Cortex of kidney (tissue), 1 donor: ENCODE results near the gene ITPK1.
"Not testable (repeated sequence)": the region's sequence is repeated elsewhere in the genome, so short reads cannot be mapped to it uniquely, and the experiment has no call there.

Experiments
- DNase-seq: peaks from one replicate; lab custom pipeline; 2025; lab: John Stamatoyannopoulos, UW

Gene ITPK1

DNA sequence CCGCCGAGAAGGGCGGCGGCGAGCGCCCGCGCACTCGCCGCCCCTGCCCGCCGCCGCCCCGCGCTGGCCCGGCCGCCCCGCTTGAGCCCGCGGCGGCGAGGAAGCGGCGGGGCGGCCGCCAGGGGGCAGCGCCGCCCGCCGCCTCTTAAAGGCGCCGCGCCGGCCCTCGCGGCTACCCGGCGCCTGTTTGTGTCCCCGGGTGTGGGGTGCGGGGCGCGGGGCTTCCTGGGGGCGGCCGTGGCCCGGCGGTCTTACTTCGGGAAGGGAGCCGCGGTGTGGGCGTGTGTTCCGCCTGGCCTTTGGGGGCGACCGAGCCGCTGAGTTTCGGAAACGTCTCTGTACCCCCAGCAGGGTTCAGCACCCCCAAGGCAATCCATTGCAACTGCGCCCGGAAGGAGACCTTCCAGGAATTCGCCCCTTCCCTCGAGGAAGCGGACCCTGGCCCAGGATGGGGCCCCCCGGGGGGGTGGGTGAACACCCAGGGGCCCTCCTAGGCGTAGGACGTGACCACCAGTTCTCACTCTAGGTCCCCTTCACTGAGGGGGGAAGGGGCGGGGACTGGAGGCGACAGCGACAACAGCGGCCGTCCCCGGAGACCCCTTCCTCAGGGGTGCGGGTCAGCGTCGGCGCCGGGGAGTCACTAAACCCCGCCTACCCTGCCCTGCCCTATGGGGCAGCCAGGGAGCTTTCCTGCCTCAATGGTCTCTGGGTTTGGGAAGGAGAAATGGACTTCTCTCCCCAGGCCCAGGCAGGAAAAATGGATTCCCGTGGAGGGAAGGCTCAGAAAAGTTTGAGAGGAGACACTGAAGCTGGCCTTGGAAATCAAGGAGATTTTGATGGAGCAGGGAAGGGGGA, at the start of gene ITPK1:
Gene ITPK1, minus strand, starts transcription at position 105 of the 855 bp plus-strand sequence. CDS start 762 bp downstream, outside the sequence.
- no peak for DNase-seq

DNA sequence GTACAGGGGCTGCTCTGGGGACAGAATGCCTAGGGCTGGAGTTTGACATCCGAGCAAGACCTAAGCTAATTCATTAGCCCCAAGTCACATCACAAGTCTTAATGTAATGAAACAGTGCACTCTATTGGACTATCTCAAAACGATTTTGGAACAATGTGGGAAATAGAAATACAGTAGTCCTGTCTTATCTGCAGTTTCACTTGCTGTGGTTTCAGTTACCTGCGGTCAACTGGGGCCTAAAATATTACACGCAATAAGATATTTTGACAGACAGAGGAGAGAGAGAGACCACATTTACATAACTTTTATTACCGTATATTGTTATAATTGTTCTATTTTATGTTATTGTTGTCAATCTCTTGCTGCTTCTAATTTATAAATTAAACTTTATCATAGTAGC, 47.8 kb upstream of the ITPK1 start:
- no peak for DNase-seq

DNA sequence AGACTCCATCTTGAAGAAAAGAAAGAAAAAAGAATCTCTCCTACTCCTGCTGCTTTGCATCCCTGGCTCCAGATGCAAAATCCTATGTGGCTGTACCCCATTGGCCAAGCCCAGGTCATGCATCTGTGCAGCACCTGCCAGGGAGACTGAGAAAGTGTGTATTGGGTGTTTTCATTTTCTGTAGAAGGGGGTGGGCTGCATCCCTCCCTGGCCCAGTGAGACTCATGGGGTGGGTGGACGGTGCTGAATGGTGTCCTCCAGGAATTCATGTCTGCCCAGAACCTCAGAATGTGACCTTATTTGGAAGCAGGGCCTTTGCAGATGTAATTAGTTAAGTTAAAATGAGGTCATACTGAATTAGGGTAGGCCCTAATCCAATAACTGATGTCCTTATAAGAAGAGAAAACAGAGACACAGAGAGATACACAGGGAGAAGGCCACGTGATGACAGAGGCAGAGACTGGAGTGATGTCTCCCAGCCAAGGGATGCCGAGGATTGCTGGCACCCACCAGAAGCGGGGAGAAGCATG, 45.8 kb upstream of the ITPK1 start:
- no peak for DNase-seq

DNA sequence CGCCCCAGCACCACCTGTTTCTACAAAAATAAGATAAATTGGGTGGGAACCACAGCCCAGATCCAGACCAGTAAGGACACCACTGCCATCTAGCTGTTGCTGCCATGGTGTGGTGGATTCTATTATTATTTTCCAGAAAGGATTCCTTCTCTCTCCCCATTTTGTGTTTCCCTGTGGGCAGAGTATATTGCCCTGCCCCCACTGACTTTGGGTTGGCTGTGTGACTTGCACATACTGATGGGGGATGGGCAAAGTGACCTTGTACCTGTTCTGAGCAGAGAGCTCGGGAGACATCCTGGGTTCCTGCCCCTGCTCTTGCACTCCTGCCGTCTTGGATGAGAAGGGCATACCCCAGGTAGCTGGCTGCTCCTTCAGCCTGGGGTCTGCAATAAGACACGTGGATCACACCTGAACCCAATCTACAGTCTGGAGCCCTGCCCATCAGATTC, 44.7 kb upstream of the ITPK1 start:
- DNase-seq, result no peak

DNA sequence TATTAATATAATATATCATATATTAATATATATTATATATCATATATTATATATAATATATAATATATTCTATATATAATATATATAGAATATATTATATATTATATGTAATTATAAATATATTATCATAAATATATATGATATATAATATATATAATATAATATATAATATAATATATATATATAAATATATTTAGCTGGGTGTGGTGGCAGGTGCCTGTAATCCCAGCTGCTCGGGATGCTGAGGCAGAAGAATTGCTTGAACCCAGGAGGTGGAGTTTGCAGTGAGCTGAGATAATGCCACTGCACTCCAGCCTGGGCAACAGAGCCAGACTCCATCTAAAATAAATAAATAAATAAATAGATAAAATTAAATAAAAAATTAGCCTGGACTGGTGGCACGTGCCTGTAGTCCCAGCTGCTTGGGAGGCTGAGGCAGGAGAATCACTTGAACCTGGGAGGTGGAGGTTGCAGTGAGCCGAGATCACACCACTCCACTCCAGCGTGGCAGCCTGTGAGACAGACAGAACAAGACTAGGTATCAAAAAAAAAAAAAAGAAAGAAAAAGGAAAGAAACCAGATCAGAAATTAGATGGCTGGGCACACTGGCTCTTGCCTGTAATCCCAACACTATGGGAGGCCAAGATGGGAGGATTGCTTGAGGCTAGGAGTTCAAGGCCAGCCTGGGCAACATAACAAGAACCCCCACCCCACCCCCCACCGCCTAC, 44.1 kb upstream of the ITPK1 start:
- DNase-seq, result not testable (repeated sequence)

DNA sequence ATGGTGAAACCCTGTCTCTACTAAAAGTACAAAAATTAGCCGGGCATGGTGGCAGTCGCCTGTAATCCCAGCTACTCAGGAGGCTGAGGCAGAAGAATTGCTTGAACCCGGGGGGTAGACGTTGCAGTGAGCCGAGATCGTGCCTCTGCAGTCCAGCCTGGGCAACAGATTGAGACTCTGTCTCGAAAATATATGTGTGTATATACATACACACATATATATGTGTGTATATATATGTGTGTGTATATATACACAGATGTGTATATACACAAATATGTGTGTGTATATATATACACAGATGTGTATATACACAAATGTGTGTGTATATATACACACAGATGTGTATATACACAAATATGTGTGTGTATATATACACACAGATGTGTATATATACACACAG, 42.6 kb upstream of the ITPK1 start:
- not testable (repeated sequence) for DNase-seq

DNA sequence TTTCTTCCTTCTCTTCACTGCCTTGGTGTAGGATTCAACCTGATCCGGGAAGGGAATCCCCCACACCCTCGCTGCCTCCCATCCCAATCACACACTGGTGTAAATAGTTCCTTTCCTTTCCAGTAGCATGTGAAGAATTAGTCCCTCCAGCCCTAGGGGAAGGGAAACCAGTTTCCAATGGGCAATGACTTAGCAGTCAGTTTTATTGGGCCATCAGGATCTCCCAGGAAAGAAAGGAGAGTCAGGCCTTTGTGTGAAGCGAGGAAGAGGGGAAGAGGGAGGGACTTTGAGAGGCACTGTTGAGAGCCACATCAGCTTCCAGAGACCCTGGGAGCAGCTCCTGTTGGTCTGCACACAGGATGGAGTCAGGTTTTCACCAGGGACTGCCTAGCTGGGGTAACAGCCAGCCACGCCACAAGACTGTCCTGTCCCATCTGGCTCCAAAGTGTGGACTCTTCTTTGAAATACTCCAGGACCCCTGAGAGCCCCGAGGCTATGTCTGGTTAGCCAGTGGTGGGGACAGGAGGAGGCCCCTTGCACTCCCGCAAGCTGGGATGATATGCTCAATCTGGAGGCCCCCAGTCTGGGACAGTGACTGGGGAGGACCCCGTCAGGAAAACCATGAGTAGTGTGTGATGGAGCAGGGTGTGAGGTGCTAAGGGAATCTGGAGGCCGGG, 41.1 kb upstream of the ITPK1 start:
- no peak for DNase-seq

DNA sequence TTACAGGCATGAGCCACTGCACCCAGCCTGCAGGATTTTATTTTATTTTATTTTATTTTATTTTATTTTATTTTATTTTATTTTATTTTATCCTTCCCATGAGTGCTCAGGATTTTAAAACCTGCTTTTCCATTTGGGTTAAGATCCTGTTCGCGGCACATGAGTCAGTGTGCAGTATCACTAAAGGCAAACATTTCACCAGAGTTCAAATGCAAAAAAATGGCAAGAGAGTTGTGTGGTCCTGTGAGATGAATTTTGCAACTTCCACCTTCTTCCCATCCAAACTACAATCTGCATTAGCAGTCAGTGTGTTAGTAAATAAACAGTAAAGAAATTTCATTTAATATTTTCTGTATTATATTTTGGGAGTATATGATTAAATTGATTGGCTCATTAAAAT, 39.9 kb upstream of the ITPK1 start:
- DNase-seq, result no peak

DNA sequence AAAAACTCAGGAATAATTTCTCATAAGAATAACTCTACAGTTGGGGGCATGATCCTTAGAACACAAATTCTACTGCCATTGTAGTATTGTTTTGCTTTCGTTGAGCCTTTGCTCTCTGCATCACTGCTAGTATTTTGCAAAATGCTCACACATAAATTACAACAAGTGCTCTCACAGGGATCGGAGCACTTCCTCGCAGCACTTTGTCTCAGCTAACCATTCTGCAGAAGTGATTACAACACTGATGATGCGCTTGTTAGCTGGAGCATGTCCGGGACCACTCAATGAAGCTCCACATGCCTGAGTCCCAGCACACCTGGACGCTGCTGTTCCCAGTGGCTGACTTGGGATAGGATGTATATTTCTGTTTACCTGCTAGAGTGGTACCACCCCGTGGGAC, 37.4 kb upstream of the ITPK1 start:
- no peak for DNase-seq

DNA sequence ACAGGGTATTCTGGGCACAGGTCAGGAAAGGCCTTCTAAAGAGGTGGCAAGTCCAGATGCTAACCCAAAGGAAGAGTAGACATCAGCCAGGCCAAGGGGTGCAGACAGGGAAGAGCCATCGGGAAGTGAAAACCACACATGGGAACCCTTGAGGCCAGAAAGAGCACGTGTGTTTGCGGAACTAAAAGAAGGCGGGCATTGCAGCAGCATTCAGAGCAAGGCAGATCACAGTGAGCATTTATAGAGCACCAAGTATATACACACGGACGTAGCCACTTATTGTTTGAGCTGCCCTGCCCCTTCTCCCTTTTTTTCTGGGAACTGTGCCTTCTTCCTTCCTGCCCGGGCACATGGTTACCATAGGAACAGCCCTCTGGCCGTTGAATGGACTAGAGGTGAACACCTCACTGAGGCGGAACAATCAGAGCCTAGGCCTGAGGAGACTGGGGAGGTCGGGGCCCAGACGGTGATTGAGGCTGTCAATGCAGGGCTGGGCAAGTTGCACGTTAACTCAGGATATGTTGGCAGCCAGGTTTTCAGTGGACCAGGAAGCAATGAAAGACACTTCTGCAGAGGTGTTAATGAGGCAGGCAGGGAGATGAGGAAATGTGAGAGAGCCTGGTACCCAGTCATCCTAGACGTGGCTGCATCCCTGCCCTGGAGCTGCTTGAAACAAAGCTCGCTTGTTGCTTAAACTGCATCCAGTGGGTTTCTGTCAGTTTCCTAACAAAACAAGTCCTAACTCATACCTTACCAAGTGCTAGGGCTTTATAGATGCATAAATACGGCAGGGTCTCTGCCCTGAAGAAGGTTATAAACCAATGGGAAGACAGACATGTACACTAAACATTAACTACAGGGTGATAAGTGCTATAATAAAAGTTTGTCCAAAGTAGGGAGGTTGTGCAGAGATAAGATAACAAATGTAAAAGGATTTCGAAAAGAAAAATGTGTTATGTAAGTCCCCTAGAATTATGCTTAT, 34.8 kb upstream of the ITPK1 start:
- no peak for DNase-seq

DNA sequence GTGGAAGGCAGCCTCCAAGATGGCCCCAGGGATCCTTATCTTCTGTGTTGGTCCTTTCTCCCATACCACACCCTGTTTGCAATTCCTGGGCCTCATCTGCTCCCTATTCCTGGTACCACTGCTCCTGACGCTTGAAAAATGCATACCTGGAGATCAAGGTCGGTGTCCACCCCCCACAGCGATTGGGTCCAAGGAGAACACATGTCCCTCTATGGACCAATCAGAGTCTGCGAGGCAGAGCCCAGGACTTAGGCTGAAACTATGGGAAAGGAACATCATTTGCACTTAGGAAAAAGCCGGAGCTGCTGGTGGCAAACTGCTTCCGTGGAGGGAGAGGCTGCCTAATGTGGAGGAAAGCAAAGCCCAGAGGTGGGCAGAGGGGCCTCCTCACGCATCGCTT, 33.3 kb upstream of the ITPK1 start:
- no peak for DNase-seq

DNA sequence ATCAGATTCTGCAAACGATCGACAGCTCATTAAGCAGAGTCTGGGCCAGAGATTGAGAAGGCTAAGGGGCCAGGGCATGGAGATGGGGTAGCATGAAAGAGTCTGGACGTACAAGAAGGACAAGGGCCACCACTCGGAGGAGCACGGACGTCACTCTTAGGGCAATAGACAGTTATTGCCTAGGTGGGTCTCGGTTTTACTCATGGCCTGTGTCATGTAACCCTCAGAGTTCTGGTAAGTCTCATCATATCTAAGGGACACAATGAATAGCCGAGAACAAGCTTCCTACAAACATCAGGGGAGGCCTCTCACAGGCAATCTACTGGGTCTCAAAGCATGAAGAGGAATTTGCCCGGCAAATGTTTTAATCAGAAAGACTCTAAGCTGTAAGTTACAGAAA, 30.4 kb upstream of the ITPK1 start:
- no peak for DNase-seq

DNA sequence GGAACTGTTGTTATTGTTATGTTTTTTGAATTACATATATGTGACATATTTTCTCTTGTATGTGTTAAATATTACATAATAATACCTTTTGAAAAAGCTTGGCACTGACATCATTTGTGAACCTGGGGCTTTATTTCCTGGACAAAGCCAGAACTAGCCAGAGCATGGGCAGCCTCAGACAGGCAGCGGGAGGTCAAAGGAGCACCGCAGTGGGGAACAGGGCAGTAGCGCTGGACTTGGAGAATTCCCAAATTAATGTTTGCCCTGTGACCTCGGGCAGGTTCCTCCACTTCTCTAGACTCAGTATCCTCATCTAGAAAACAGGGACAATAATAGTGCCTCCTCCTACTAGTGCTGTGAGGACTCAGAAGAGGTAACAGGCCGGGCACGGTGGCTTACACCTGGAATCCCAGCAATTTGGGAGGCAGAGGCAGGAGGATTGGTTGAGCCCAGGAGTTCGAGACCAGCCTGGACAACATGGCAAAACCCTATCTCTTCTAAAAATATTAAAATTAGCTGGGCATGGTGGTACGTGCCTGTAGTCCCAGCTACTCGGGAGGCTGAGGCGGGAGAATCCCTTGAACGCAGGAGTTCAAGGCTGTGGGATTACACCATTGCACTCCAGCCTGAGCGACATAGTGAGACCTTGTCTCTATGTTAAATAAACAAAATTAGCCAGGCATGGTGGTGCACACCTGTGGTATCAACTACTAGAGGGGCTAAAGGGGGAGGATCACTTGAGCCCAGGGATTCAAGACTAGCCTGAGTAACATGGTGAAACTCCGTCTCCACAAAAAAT, 27.3 kb upstream of the ITPK1 start:
- no peak for DNase-seq

DNA sequence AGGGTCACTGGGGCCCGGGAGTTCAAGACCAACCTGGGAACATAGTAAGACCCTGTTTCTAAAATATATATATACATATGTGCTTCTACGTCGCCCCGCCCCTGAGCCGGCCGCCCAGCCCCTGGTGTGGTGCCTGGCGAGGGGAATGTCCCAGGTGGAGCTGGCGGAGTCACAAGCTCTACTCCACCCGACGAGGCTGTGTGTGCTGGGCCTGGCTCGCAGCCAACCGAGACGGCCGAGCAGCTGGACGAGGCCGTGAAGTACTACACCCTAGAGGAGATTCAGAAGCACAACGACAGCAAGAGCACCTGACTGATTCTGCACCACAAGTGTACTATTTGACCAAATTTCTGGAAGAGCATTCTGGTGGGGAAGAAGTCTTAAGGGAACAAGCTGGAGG, 22.1 kb upstream of the ITPK1 start:
- DNase-seq, result no peak

DNA sequence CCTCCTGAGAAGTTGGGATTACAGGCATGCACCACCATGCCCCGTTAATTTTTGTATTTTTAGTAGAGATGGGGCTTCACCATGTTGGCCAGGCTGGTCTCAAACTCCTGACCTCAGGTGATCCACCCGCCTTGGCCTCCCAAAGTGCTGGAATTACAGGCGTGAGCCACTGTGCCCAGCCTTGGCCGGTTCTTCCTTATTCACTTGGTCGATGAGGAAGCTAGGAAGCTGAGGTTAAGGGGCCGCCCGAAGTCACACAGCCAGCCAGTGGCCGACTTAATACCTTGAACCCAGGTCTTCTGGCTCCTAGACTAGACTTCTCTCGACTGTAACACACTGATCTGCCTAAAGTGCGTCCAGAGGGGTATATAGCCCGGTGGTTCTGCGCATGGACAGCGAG, 20.8 kb upstream of the ITPK1 start:
- not testable (repeated sequence) for DNase-seq

DNA sequence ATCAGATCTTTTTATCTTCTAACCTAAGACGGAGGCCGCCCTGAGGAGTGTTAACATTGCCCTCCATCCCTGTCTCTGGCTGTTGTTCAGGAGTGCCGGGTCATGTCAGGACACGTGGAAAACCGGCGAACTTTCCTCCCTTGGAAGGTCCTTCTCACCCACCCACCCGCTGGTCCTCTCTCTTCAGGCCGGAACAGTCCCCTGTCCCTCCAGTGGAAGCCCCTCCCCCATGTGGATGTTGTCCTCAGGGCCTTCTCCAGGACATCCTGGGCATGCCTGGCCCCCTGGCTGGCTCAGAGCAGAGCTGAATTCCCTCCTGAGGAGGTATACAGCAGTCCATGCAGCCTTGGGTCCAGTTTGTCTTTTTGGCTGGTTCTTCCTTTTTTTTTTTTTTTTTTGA, 20.3 kb upstream of the ITPK1 start:
- no peak for DNase-seq

DNA sequence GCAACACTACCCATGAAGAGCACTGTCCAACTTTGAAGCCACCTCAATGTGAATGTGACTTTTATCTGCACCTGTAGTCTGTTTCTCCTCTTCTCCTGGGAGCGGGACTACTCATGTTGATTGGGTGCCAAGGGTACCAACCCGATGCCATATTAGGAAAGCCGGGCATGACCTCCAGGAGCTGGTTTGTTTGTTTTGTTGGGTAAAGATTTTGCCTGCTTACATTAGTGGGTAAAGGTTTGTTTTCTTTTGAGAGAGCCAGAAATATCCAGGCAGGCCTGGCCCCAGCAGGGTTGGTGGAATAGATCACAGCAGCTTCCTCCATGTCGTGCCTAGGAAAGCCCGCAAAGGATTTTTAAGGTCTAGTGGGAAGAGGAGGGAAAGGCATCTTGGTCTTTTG, 19.7 kb upstream of the ITPK1 start:
- DNase-seq, result no peak

DNA sequence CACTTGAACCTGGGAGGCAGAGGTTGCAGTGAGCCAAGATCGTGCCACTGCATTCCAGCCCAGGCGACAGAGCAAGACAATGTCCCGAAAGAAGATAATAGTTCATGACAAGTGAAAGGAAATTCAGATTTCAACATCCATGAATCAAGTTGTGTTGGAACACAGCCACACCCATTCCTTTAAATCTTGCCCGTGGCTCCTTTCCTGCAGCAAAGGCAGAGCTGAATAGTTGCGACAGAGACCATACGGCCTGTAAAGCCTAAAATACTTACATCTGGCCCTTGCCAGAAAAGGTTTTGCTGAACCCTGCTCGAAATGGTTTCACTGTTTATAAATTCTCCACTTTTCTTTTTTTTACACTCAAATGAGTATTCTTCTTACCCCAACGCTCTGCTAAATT, 17.7 kb upstream of the ITPK1 start:
- no peak for DNase-seq

DNA sequence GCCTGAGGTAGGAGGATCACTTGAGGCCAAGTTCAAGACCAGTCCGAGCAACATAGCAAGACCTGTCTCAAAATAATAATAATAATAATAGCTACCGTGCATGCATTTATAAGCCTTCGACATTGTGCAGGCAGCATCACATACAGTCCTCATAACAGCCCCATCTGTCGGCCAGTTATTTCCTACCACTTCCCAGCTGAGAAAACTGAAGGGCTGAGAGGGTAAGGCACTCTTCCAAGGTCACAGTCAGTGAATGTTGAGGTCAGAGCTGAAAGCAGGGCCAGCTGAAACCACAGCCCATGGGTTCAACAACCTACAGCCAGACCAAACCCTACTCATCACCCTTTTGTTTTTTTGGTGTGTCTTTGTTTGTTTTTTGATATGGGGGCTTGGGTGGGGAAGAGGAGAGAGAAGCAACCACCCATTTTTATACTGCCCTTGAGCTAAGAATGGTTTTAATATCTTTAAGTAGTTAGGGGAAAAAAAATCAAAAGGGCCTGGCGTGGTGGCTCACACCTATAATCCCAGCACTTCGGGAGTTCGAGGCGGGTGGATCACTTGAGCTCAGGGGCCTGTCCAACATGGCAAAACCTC, 16.8 kb upstream of the ITPK1 start:
- DNase-seq, result no peak

DNA sequence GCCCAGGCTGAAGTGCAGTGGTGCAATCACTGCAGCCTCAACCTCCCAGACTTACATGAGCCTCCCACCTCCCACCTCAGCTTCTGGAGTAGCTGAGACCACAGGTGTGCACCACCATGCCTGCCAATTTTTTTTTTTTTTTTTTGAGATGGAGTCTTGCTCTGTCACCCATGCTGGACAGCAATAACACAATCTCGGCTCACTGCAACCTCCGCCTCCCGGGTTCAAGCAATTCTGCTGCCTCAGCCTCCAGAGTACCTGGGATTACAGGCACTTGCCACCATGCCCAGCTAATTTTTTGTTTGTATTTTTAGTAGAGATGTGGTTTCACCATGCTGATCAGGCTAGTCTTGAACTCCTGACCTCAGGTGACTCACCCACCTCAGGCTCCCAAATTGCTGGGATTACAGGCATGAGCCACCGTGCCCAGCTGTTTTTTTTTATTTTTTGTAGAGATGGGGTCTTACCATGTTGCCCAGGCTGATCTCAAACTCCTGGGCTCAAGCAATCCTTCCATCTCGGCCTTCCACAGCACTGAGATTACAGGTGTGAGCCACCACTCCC, 15.6 kb upstream of the ITPK1 start:
- not testable (repeated sequence) for DNase-seq
